ENCODE measurements around the gene EXOSC5. TPM values are rescaled to one million over a fixed set of nuclear protein-coding genes. Genes with fewer than 3 reads are reported as not detected.

The EXOSC5 gene
- total and polyA plus RNA-seq, 2 of the 13 experiments (the other 11 are each of a cell fraction or from before 2014, with no cell fraction given), result 24.1 to 26.5 TPM

DNA sequence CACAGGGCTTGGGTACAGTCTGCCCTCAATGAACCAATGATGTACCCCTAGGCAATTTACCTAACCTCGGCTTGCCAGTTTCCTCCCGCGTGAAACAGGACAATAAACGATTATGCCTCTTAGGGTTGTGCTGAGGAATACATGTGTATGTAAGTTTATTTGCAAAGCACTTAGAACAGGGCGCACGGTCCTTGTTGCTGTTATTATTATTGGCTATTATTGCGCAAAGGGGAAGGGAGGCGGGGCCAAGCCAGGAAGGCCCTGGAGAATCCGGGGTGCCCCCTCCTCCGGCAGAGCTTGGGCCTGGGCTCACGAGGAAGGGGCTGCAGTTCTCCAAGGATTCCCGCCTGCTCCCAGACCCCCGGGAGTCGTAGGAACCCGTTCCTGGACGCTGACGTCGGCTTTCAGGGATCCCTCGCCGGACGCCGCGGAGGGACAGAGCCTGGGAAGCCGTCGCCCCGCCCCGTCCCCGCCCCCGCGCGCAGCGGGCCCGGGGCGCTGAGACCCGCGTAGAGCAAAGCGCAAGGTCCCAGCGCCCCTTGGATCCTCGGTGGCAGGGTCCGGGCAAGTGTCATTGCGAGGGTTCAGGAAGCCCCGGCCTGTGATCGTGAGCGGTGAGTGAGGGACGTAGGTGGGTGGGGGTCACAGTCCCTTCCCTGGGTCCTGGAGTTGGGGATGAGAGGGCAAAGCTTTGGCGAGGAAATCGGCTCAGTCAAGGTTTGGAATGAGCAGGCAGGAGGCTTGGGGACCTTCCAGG is 20.7 kb downstream of the EXOSC5 start, which contains the start of gene TMEM91 (continued):
- peak; percentile 42; the same call in 1 of the 2 replicates for TF ChIP-seq ZNF512B (CRISPR knock-in tag; IDR thresholded peaks at IDR 0.05; ENCODE audit: borderline replicate concordance)
- TF ChIP-seq, protein P1, sequence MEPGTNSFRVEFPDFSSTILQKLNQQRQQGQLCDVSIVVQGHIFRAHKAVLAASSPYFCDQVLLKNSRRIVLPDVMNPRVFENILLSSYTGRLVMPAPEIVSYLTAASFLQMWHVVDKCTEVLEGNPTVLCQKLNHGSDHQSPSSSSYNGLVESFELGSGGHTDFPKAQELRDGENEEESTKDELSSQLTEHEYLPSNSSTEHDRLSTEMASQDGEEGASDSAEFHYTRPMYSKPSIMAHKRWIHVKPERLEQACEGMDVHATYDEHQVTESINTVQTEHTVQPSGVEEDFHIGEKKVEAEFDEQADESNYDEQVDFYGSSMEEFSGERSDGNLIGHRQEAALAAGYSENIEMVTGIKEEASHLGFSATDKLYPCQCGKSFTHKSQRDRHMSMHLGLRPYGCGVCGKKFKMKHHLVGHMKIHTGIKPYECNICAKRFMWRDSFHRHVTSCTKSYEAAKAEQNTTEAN (CRISPR knock-in tag; conservative IDR thresholded peaks at IDR 0.05), result 0 out of 2 replicates have a peak, but pooled peaks have one; percentile 44
- TF ChIP-seq FOXO1 (CRISPR knock-in tag; IDR thresholded peaks at IDR 0.05), result peak; percentile 17
- no peak for TF ChIP-seq SP1 (IDR thresholded peaks at IDR 0.05)
- TF ChIP-seq SP1 (CRISPR knock-in tag; IDR thresholded peaks at IDR 0.05), result peak; percentile 26; the same call in 1 of the 2 replicates
- no peak for TF ChIP-seq ZNF577 (CRISPR knock-in tag; IDR thresholded peaks at IDR 0.05; ENCODE audit: borderline replicate concordance, low read depth)
- TF ChIP-seq TRIM24 (CRISPR knock-in tag; IDR thresholded peaks at IDR 0.05), result no peak
- TF ChIP-seq KLF9 (CRISPR knock-in tag; IDR thresholded peaks at IDR 0.05; ENCODE audit: low read depth), result no peak
- no peak for TF ChIP-seq ZNF460 (CRISPR knock-in tag; IDR thresholded peaks at IDR 0.05; ENCODE audit: borderline replicate concordance)
- TF ChIP-seq CSRNP2 (CRISPR knock-in tag; conservative IDR thresholded peaks at IDR 0.05; ENCODE audit: low read depth), result no peak
- TF ChIP-seq NFRKB (IDR thresholded peaks at IDR 0.05), result no peak
- no peak for TF ChIP-seq DZIP1 (CRISPR knock-in tag; IDR thresholded peaks at IDR 0.05)
- no peak for TF ChIP-seq MED1 (CRISPR knock-in tag; IDR thresholded peaks at IDR 0.05)
- 0 out of 2 replicates have a peak, but pooled peaks have one; percentile 42 for TF ChIP-seq ZNF772 (CRISPR knock-in tag; IDR thresholded peaks at IDR 0.05)
- no peak; the same call in 1 of the 2 replicates for TF ChIP-seq ZBTB39 (CRISPR knock-in tag; IDR thresholded peaks at IDR 0.05)
- 0 out of 2 replicates have a peak, but pooled peaks have one; percentile 25 for TF ChIP-seq NR2F2 (IDR thresholded peaks at IDR 0.05; ENCODE audit: borderline replicate concordance, low read depth)
- TF ChIP-seq, protein P2, sequence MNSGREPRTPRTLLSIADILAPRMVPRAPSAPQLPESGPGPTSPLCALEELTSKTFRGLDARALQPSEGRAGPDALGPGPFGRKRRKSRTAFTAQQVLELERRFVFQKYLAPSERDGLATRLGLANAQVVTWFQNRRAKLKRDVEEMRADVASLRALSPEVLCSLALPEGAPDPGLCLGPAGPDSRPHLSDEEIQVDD (CRISPR knock-in tag; IDR thresholded peaks at IDR 0.05; ENCODE audit: borderline replicate concordance), result no peak
- TF ChIP-seq ZNF792 (CRISPR knock-in tag; IDR thresholded peaks at IDR 0.05), result no peak
- no peak for TF ChIP-seq ZBTB38 (CRISPR knock-in tag; IDR thresholded peaks at IDR 0.05)
